ENCODE measurements around the gene CPT2.
A peak's percentile ranks its signal among the peaks of the same experiment; 100 is the strongest.

- peak; percentile 71 for TF ChIP-seq RAD21 (conservative IDR thresholded peaks at IDR 0.05 in 1 of 2, IDR thresholded peaks at IDR 0.05 in 1 of 2)
- no peak for TF ChIP-seq MYC (IDR thresholded peaks at IDR 0.05; ENCODE audit: borderline replicate concordance, low read length)
- TF ChIP-seq CTCF (IDR thresholded peaks at IDR 0.05): peak; percentile 45
- no peak for TF ChIP-seq RFX5 (IDR thresholded peaks at IDR 0.05)
- TF ChIP-seq ESRRA (IDR thresholded peaks at IDR 0.05; ENCODE audit: borderline replicate concordance, low read length): no peak
- TF ChIP-seq PHF8 (IDR thresholded peaks at IDR 0.05; ENCODE audit: borderline replicate concordance, low read depth): no peak
- TF ChIP-seq SREBF2 (IDR thresholded peaks at IDR 0.05): no peak
- TF ChIP-seq MAX (IDR thresholded peaks at IDR 0.05): no peak
- TF ChIP-seq MAFK (IDR thresholded peaks at IDR 0.05; ENCODE audit: partially characterized antibody): no peak
- no peak for TF ChIP-seq CBX8 (IDR thresholded peaks at IDR 0.05)
- TF ChIP-seq POLR2A (IDR thresholded peaks at IDR 0.05; ENCODE audit: low read length): no peak
- peak; percentile 62 for TF ChIP-seq SMC3 (IDR thresholded peaks at IDR 0.05)
- TF ChIP-seq ZSCAN20 (CRISPR knock-in tag; IDR thresholded peaks at IDR 0.05): no peak
Observed at GRCh38 chr1:53172426-53173128, 24.0 kb upstream of the CPT2 start.

Measured in A549 (cell line).